CD14-positive monocyte (primary cell): ENCODE data around the gene HLA-DPA1. TPM values are rescaled to one million over a fixed set of nuclear protein-coding genes. Genes with fewer than 3 reads are reported as not detected.
A peak's percentile ranks its signal among the peaks of the same experiment; 100 is the strongest.

ENCODE experiments used
- DNase-seq, 3 donors: peaks; one replicate each; pipeline ENCODE4 v3.0.0-alpha.2; 2011 to 2022
- H2AFZ ChIP-seq: 2 replicates; pipeline ENCODE4 v1.6.0; 2012; ENCODE audit warnings: mild to moderate bottlenecking, low read depth, low read length, inconsistent platforms; ENCODE audit not compliant: insufficient read depth, poor library complexity, severe bottlenecking
- H3K27ac ChIP-seq, 2 donors: 1 replicate in 1 of 2; 2 replicates in 1 of 2; pipeline ENCODE4 v1.5.1; 2012 to 2013; ENCODE audit warnings: low read length in 2 of 2, control low read depth in 1 of 2, inconsistent platforms in 1 of 2, low read depth in 1 of 2, mild to moderate bottlenecking in 1 of 2
- H3K27me3 ChIP-seq, 2 donors: one replicate each; pipeline versions ENCODE4 v1.6.0 to v1.6.1; 2011 to 2013; ENCODE audit warnings: low read length in 2 of 2; ENCODE audit not compliant: control insufficient read depth in 2 of 2, insufficient read depth in 2 of 2
- H3K36me3 ChIP-seq, 2 donors: replicated peaks in 1 of 2; 1 replicate in 1 of 2; 2 replicates in 1 of 2; pipeline versions ENCODE4 v1.5.1 to v1.6.1; 2012 to 2013; ENCODE audit warnings: low read length in 2 of 2, control low read depth in 1 of 2, inconsistent platforms in 1 of 2, mild to moderate bottlenecking in 1 of 2; ENCODE audit not compliant: insufficient read depth in 2 of 2, control insufficient read depth in 1 of 2
- H3K4me1 ChIP-seq, 2 donors: 1 replicate in 1 of 2; 2 replicates in 1 of 2; pipeline versions ENCODE4 v1.5.1 to v1.6.1; 2012 to 2013; ENCODE audit warnings: low read length in 2 of 2, control low read depth in 1 of 2, inconsistent platforms in 1 of 2, mild to moderate bottlenecking in 1 of 2, moderate library complexity in 1 of 2; ENCODE audit not compliant: insufficient read depth in 2 of 2, control insufficient read depth in 1 of 2
- H3K4me2 ChIP-seq: replicated peaks from 2 replicates; pipeline ENCODE3; 2012; ENCODE audit warnings: low read length, moderate library complexity, mild to moderate bottlenecking; ENCODE audit not compliant: poor library complexity, severe bottlenecking; ENCODE audit errors: extremely low read depth
- H3K4me3 ChIP-seq, 3 experiments: fragments of 200-600 bp in 1 of 3; sonication (generic) in 1 of 3; replicated peaks in 1 of 3; 1 replicate in 2 of 3; 2 replicates in 1 of 3; pipeline ENCODE4 v1.5.1; 2011 to 2013; ENCODE audit warnings: low read length in 3 of 3, mild to moderate bottlenecking in 3 of 3, control low read depth in 2 of 3, low read depth in 2 of 3, inconsistent platforms in 1 of 3, moderate library complexity in 1 of 3
- H3K79me2 ChIP-seq: 2 replicates; pipeline ENCODE4 v1.6.0; 2012; ENCODE audit warnings: mild to moderate bottlenecking, control low read depth, inconsistent platforms, low read length, moderate library complexity; ENCODE audit not compliant: insufficient read depth
- H3K9ac ChIP-seq: 2 replicates; pipeline ENCODE4 v1.6.0; 2017; ENCODE audit warnings: low read length, mild to moderate bottlenecking; ENCODE audit not compliant: insufficient read depth, poor library complexity, severe bottlenecking
- H3K9me3 ChIP-seq, 2 donors: replicated peaks in 1 of 2; 1 replicate in 1 of 2; 2 replicates in 1 of 2; pipeline versions ENCODE4 v1.5.1 to v1.6.1; 2012 to 2013; ENCODE audit warnings: low read length in 2 of 2, control low read depth in 1 of 2; ENCODE audit not compliant: control insufficient read depth in 1 of 2, insufficient read depth in 1 of 2
- H4K20me1 ChIP-seq: 2 replicates; pipeline ENCODE4 v1.6.0; 2012; ENCODE audit warnings: mild to moderate bottlenecking, low read length, control low read depth, moderate library complexity; ENCODE audit not compliant: insufficient read depth
- H3K27ac Mint-ChIP-seq, 7 donors: one replicate each; pipeline ENCODE4 v1.8.0; 2020; ENCODE audit warnings: mild to moderate bottlenecking in 7 of 7, mixed read lengths in 7 of 7, moderate library complexity in 6 of 7, inconsistent platforms in 2 of 7
- H3K27me3 Mint-ChIP-seq, 3 donors: one replicate each; pipeline ENCODE4 v1.8.0; 2021 to 2022; ENCODE audit warnings: low read depth in 3 of 3, mild to moderate bottlenecking in 3 of 3, mixed read lengths in 3 of 3, moderate library complexity in 3 of 3, inconsistent platforms in 1 of 3
- H3K36me3 Mint-ChIP-seq, 2 donors: one replicate each; pipeline ENCODE4 v1.8.0; 2020; ENCODE audit warnings: mixed read lengths in 2 of 2, inconsistent platforms in 1 of 2, mild to moderate bottlenecking in 1 of 2
- H3K4me1 Mint-ChIP-seq: one replicate; pipeline ENCODE4 v1.8.0; 2020; ENCODE audit warnings: mild to moderate bottlenecking, mixed read lengths
- H3K4me3 Mint-ChIP-seq, 2 donors: one replicate each; pipeline ENCODE4 v1.8.0; 2020; ENCODE audit warnings: mild to moderate bottlenecking in 2 of 2, mixed read lengths in 2 of 2, moderate library complexity in 1 of 2
- H3K9me3 Mint-ChIP-seq, 7 donors: one replicate each; pipeline ENCODE4 v1.8.0; 2020 to 2022; ENCODE audit warnings: mixed read lengths in 7 of 7, mild to moderate bottlenecking in 6 of 7, moderate library complexity in 6 of 7, inconsistent platforms in 2 of 7
- CTCF ChIP-seq: fragments of 200-600 bp; IDR thresholded peaks from one replicate; pipeline ENCODE4 v1.8.0; 2022; ENCODE audit warnings: antibody characterized with exemption, mild to moderate bottlenecking
- WGBS: methylation state at CpG from one replicate; pipeline ENCODE4 v1.1.5; 2013; ENCODE audit warnings: missing lambda C conversion rate; ENCODE audit not compliant: insufficient coverage; 5-methylcytosine and 5-hydroxymethylcytosine counted together
- intact Hi-C, 2 donors: fragments of 100-400 bp; cut with micrococcal nuclease; formaldehyde crosslinking; loops; one replicate each; pipeline versions ENCODE4 v1.15.0 to v1.15.1; 2023
- polyA plus RNA-seq, 3 donors: library from polyadenylated mRNA; depleted of rRNA in 1 of 3; unstranded in 2 of 3; stranded (reverse) in 1 of 3; fragments of 300-500 nt in 2 of 3; fragments of >200 nt in 1 of 3; fragmentation: Illumina TruSeq in 2 of 3; gene quantifications; 1 replicate in 2 of 3; 2 replicates in 1 of 3; pipeline ENCODE4 v1.2.3, GENCODE V29; 2012 to 2021

HLA-DPA1 gene
- polyA plus RNA-seq, 3 donors = 578 to 1,024 (median 796) TPM

DNA sequence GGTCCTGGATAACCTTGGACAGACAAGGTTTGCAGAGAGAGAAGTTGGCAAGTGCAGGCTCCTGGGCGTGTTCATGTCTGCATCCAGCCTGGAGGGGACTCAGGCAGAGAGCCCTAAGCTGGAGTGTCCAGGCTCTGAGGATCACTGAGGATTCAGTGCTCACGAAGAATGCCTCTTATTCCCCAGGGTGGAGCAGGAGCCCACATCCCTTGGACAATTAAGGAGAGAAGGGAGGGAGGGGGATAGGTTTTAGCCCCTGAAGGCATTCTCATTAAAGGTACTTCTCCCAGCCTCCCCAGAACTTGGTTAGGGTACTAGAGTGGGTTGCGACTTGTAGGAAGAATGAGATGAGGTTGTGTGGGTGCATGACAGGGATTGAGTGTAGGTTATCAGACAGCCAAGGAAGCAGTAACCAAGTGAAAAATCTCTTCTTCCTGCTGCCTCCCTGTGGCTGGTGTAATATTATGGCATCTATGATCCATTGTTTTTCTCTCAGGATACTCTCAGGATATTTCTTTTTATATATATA, 3.0 kb upstream of the HLA-DPA1 start:
- peaks cover 0 to 4% (median 2%) of the 10 kb centered on the region in 3 donors for H3K27me3 Mint-ChIP-seq
- no peak for TF ChIP-seq CTCF
- peak overlapping the region; percentile 73 for H3K9ac ChIP-seq
- intact Hi-C loops = no loop called here
- H4K20me1 ChIP-seq = peaks cover 31% of the 10 kb centered on the region
- no peaks in the 10 kb centered on the region for H3K9me3 ChIP-seq
- H3K36me3 Mint-ChIP-seq = peaks cover 40 to 55% of the 10 kb centered on the region in 2 donors
- peak overlapping the region; percentile 96 for H3K4me2 ChIP-seq
- H3K9me3 Mint-ChIP-seq = no peaks in the 10 kb centered on the region
- H3K4me3 Mint-ChIP-seq = peak overlapping the region; percentile 94 to 96
- H3K4me1 ChIP-seq = peaks cover 72 to 89% of the 10 kb centered on the region in 2 donors
- peaks cover 9 to 18% of the 10 kb centered on the region in 2 donors for H3K36me3 ChIP-seq
- peak overlapping the region; percentile 94 to 98 (median 96) for H3K27ac Mint-ChIP-seq
- no peaks in the 10 kb centered on the region for H3K27me3 ChIP-seq
- H3K79me2 ChIP-seq = peaks cover 63% of the 10 kb centered on the region
- peak overlapping the region; percentile 79 to 88 for H3K27ac ChIP-seq
- peak overlapping the region; percentile 70 for H2AFZ ChIP-seq
- H3K4me1 Mint-ChIP-seq = peaks cover 73% of the 10 kb centered on the region
- DNase-seq = no peak
- 17% methylated on average over 2 of the region's 3 CpGs for WGBS
- peak overlapping the region; percentile 75 to 100 (median 95) for H3K4me3 ChIP-seq

DNA sequence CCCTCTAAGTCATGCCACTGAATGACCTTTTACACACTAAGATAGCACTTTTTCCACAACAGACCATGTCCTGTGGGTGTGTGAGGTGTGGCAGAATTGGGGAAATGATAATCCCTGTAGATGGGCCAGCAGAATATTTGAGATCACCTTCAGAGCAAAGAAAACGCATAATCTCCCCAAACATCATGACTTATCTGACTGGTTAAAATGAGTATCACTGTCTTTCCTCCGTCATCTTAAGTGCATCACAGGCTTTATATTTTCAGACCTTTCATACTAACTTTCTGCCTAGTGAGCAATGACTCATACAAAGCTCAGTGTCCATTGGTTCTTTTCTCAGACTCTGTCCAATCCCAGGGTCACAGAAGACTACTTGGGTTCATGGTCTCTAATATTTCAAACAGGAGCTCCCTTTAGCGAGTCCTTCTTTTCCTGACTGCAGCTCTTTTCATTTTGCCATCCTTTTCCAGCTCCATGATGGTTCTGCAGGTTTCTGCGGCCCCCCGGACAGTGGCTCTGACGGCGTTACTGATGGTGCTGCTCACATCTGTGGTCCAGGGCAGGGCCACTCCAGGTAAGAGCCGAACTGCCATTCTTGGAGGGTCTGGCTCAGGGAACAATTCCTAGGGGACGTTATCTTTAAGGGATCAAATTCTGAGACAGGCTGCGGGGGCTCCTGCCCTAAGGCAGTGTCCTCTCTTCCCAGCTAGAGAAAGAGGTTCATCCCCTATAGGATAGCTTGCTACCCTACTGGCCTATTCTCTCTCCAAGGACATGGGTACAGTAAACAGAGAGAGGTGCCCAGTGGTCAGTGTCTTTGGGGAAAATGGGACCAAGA, 2.3 kb upstream of the HLA-DPA1 start, which contains the start of gene HLA-DPB1:
Gene HLA-DPB1, plus strand, starts transcription at position 423 of the 838 bp plus-strand sequence. Its CDS starts 52 bp downstream, at position 475.
- Histone ChIP-seq H3K4me3 (peak within 1 kb of the TSS; percentile 75 to 100 (median 95)), H3K9me3 (no peaks in the 10 kb centered on the region), H3K9ac (peak within 1 kb of the TSS; percentile 73), H4K20me1 (peaks cover 25% of the 10 kb centered on the region), H3K27ac (peak within 1 kb of the TSS; percentile 80 to 88), H3K4me2 (peak within 1 kb of the TSS; percentile 96), H2AFZ (peak within 1 kb of the TSS; percentile 70), H3K4me1 (peaks cover 74 to 89% of the 10 kb centered on the region in 2 donors), H3K36me3 (peaks cover 2 to 11% of the 10 kb centered on the region in 2 donors), H3K27me3 (no peaks in the 10 kb centered on the region), H3K79me2 (peaks cover 70% of the 10 kb centered on the region)
- Mint-ChIP-seq H3K36me3 (peaks cover 33 to 55% of the 10 kb centered on the region in 2 donors), H3K27ac (peak within 1 kb of the TSS; percentile 94 to 98 (median 97)), H3K4me3 (peak within 1 kb of the TSS; percentile 94 to 96), H3K27me3 (peaks cover 0 to 4% (median 2%) of the 10 kb centered on the region in 3 donors), H3K4me1 (peaks cover 73% of the 10 kb centered on the region), H3K9me3 (no peaks in the 10 kb centered on the region)
- WGBS = 8% methylated on average over 8 of the region's 10 CpGs
- no peak for TF ChIP-seq CTCF
- intact Hi-C loops = no loop called here
- peak; percentile 77 to 91 (median 90) for DNase-seq
